GM21723 (cell line): ENCODE measurements around the gene MAP3K20.
"Not testable (repeated sequence)": the region's sequence is repeated elsewhere in the genome, so short reads cannot be mapped to it uniquely, and the experiment has no call there.

Experiments used
- ATAC-seq: cut with Tn5 transposase; IDR thresholded peaks from one replicate; pipeline ENCODE4 v1.9.1; 2021; ENCODE audit warnings: mild to moderate bottlenecking, moderate library complexity; ENCODE audit not compliant: unreplicated experiment

The MAP3K20 gene

GRCh38 chr2:173119069-173119807 is 43.6 kb downstream of the MAP3K20 start:
- peak; percentile 56 for ATAC-seq

GRCh38 chr2:173119944-173120343 is 44.3 kb downstream of the MAP3K20 start:
- ATAC-seq, result peak; percentile 44

GRCh38 chr2:173122936-173123335 is 47.3 kb downstream of the MAP3K20 start:
- ATAC-seq, result no peak

- no peak for ATAC-seq
These were observed 48.8 kb downstream of the MAP3K20 start for GRCh38 chr2:173124441-173124840.

- no peak for ATAC-seq
These were observed 51.2 kb downstream of the MAP3K20 start for GRCh38 chr2:173126819-173127218.

GRCh38 chr2:173128132-173128531 is 52.5 kb downstream of the MAP3K20 start:
- not testable (repeated sequence) for ATAC-seq

- ATAC-seq, result no peak
These were observed 55.1 kb downstream of the MAP3K20 start for GRCh38 chr2:173130496-173131465.

- no peak for ATAC-seq
These were observed 56.9 kb downstream of the MAP3K20 start for GRCh38 chr2:173132531-173132930.

GRCh38 chr2:173134703-173135102 is 59.1 kb downstream of the MAP3K20 start:
- ATAC-seq, result no peak

- ATAC-seq, result no peak
These were observed 60.4 kb downstream of the MAP3K20 start for GRCh38 chr2:173136067-173136466.

GRCh38 chr2:173136599-173136998 is 61.0 kb downstream of the MAP3K20 start:
- ATAC-seq, result no peak

GRCh38 chr2:173137610-173138009 is 62.0 kb downstream of the MAP3K20 start:
- no peak for ATAC-seq

GRCh38 chr2:173138962-173139361 is 63.3 kb downstream of the MAP3K20 start:
- no peak for ATAC-seq

- ATAC-seq, result no peak
These were observed 66.0 kb downstream of the MAP3K20 start for GRCh38 chr2:173141666-173142065.

GRCh38 chr2:173145454-173145853 is 69.8 kb downstream of the MAP3K20 start:
- no peak for ATAC-seq

- no peak for ATAC-seq
These were observed 70.9 kb downstream of the MAP3K20 start for GRCh38 chr2:173146590-173146989.

- ATAC-seq, result no peak
These were observed 72.9 kb downstream of the MAP3K20 start for GRCh38 chr2:173148520-173148919.

GRCh38 chr2:173149491-173149890 is 73.8 kb downstream of the MAP3K20 start:
- ATAC-seq, result no peak

GRCh38 chr2:173150087-173150486 is 74.4 kb downstream of the MAP3K20 start:
- no peak for ATAC-seq

GRCh38 chr2:173150963-173151362 is 75.3 kb downstream of the MAP3K20 start:
- no peak for ATAC-seq

- ATAC-seq, result no peak
These were observed 76.2 kb downstream of the MAP3K20 start for GRCh38 chr2:173151671-173152401.
